ENCODE measurements around the gene DNA2.

- peak; percentile 73 for TF ChIP-seq POLR2A (IDR thresholded peaks at IDR 0.05; ENCODE audit: low read depth, low read length)
- TF ChIP-seq POLR2AphosphoS5 (IDR thresholded peaks at IDR 0.05; ENCODE audit: low read depth, low read length) = peak; percentile 39; the same call in 1 of the 2 replicates
Observed at GRCh38 chr10:68406815-68407548, 64.8 kb downstream of the DNA2 start, which contains the start of gene RUFY2.
